T-helper 9 cell (primary cell): ENCODE data around the gene PACRG.

Experiments used
- DNase-seq: peaks from one replicate; pipeline ENCODE4 v3.0.0-alpha.2; 2020

PACRG gene

GRCh38 chr6:163218361-163218894 is 490.7 kb downstream of the PACRG start:
- no peak for DNase-seq

DNA sequence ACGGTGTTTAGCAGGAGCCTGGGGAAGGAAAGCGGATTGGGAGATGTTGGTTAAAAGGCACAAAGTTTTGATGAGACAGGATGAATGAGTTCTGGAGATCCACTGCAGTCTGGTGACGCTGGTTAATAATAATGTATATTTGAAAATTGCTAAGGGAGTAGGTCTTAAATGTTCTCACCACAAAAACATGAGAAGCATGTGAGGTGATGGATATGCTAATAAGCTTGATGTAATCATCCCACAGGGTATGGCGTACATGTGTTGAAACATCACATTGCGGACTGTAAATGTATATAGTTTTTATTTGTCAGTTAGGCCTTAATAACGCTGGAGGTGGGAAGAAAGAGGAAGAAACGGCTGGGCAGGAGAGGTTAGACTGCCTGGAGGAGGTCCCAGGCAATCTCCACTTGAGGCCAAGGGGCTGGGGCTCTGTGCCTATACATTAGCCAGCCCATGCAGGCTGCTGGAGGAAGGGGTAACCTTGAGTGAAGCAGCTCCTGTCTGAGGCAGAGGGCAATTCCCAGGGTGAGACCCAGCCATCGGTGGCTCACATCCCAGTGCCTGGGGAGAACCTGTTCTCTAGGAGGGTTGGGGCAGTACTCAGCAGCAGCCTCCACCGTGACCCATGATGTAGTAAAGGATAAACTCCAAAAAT is 498.5 kb downstream of the PACRG start:
- DNase-seq, result no peak

DNA sequence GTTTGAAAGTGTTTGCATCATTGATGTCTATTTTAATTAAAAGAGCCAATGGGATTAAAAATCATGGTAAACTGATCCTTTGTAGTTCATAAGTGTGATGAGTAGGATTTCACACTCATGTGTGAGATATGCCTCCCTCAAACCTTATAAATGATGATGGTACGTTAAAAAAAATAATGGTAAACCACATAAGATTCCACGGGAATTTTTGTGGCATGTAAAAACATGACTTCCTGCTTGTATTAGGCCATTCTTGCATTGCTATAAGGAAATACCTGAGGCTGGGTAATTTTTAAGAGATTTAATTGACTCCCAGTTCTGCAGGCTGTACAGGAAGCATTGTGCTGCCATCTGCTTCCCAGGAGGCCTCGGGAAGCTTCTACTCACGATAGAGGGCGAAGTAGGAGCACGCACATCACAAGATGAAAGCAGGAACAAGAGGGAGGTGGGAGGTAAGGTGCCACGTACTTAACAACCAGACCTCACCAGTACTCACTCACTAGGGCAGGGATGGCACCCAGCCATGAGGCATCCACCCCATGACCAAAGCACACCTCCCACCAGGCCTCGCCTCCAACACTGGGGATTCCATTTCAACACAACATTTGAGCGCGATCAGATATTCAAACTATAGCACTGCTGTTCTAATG is 499.2 kb downstream of the PACRG start:
- no peak for DNase-seq

GRCh38 chr6:163228041-163228440 is 500.3 kb downstream of the PACRG start:
- DNase-seq, result no peak

- DNase-seq, result no peak
Observed at GRCh38 chr6:163229050-163229449, 501.3 kb downstream of the PACRG start.

DNA sequence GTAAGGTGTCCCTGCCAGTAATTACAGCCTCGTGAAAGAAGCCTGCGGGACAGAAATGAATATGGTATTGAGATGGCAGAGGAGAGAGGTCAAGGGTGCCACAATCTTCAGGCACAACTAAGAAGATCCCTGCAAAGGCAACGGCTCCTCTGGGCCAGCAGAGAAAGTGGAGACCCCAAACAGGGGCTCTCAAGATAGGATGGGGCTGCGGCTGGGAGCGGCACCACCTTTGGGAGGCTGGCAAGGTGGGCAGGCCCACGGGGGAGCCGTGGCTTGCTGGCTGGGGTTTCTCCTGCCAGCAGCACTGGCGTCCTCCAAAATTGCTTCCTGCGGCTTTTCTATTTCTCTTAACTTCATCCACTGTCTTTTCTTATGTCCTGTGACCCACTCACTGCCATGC is 503.1 kb downstream of the PACRG start:
- DNase-seq, result no peak

GRCh38 chr6:163231356-163232014 is 503.7 kb downstream of the PACRG start:
- no peak for DNase-seq

GRCh38 chr6:163232015-163232523 is 504.3 kb downstream of the PACRG start:
- DNase-seq, result no peak

GRCh38 chr6:163232649-163233048 is 504.9 kb downstream of the PACRG start:
- no peak for DNase-seq

- no peak for DNase-seq
Observed at GRCh38 chr6:163237110-163237509, 509.3 kb downstream of the PACRG start.

GRCh38 chr6:163239572-163240340 is 512.0 kb downstream of the PACRG start:
- no peak for DNase-seq

DNA sequence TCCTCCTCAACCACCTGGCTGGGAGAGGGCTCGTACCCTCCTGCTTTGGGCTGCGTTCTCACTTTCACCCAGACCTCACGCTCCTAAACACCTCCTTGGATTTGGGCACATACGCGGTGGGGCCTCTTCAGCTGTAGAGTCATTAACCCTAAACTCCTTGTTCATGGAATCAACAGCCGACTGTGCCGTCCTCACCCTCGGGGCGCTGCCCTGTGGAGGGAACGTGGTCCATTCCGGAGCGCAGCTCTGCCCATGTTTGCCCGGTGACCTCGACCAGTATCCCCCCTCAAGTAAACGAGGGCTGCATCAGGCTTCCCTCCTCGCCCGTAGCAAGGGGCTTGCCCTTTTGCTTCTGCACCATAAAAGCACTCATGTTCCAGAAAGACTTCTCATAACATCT is 512.8 kb downstream of the PACRG start:
- DNase-seq, result no peak

DNA sequence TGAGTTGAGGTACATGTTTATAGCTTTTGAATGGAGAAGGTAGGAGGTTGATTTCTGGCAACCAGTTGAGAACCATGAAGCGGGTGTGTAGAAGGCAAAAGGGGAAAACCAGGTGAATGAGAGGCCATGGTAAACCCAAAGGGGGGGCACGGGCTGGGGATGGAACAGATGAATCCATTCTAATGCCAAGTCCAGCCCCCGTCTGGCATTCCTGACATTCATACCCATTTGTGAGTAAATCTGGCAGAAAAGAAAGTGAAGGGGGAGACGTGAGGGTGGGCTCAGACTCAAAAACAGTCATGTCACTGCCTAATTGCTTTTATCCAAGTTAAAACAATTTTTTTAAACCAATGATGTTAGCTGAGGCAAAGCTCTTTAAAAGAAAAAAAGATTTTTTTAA is 513.9 kb downstream of the PACRG start:
- no peak for DNase-seq

- no peak for DNase-seq
Observed at GRCh38 chr6:163243083-163243482, 515.3 kb downstream of the PACRG start.

DNA sequence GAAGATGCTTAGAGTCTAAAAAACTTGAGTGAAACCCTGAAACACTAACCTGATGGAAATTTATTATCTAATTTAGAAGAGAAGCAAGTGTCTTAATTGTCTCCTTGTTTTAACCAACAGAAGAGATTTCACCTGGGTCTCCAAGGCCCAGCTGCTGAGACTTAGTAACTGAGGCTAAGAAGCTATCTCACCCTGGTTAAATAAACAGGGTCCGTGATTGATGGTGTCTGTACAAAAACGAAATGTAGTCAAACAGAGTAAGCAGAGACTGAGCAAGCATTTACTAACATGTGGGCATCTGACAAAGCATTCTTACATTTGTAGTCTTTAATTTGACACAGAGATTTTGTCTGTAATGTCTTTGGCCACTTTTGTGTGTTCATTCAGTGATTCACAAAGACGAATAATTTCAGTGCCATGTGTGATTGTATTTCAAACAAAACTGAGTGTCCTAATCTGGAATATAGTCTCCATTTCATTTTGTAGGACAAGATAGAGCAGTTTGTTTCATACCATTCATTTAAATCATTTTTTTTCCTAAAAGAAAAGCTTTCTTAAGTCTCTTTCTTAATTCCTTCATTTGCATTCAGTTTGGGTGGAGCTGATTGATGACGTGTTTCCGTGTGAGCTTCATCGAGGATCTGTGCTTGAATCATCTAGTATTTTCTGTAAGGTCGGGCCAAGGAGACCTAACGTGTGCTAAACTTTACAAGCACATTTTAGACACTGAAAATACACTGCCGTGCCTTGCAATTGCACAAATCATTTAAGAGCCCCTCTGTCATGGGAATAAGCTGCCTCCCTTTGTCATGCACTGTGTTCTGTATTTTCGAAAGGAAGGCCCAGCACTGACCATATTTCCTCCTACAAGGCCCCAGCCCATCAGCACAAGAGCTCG is 516.2 kb downstream of the PACRG start:
- DNase-seq, result no peak

DNA sequence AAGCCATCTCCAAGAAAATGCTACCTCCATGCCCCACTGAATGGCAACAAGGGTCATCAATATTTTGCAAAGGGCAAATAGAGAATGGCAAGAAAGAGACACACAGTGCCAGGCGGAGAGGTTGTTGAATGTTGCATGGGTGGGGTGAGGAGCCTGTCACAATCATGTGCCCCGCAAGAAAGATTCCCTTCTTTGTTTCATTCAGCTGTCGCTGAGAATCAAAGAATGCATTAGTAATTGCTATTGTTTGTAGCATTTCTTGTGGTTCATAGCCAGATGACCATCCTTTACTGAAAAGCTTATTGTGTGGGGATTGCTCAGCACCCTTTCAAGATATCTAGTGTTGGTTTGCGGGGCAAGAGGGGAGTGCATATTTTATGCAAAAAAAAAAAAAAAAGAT is 520.3 kb downstream of the PACRG start:
- no peak for DNase-seq

DNA sequence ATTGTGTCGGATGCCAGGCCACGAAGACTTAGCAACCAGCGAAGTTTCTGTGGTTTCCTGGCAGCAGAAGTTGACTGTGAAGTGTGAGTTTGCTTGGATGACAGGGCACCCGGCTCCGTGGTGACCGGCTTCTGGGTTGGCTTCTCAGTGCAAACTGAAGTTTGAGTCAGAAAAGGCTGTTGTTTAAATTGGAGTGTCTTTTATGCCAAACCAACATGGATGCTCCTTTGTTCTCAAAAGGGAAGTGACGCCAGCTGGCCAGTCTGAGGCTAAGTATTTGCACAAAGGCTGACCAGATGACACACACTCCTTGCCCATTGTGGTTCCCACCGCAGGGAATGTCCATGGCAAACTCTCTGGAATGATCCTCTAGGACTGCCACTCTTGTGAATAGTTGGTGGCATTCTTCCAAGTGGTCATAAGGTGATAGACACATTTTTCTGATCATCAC is 521.9 kb downstream of the PACRG start:
- no peak for DNase-seq

DNA sequence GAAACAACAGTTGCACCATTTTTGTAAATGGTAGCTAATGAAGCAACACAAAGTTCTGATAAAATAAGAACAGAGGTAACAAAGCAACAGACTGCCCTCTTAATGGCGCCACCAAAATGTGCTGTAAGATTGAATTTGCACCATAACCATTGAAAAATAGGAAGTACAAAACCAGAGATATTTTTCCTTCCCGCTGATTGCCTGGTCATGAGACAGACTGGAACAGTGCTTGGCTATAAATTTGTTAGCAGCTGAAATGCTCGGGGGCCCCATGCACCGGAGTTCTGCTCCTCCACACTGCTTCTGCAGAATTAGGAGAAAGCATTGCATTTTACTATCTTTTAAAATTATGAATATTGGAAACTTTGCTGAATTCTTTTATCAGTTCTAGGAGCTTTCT is 522.3 kb downstream of the PACRG start:
- no peak for DNase-seq

- no peak for DNase-seq
Observed at GRCh38 chr6:163252061-163252591, 524.4 kb downstream of the PACRG start.

DNA sequence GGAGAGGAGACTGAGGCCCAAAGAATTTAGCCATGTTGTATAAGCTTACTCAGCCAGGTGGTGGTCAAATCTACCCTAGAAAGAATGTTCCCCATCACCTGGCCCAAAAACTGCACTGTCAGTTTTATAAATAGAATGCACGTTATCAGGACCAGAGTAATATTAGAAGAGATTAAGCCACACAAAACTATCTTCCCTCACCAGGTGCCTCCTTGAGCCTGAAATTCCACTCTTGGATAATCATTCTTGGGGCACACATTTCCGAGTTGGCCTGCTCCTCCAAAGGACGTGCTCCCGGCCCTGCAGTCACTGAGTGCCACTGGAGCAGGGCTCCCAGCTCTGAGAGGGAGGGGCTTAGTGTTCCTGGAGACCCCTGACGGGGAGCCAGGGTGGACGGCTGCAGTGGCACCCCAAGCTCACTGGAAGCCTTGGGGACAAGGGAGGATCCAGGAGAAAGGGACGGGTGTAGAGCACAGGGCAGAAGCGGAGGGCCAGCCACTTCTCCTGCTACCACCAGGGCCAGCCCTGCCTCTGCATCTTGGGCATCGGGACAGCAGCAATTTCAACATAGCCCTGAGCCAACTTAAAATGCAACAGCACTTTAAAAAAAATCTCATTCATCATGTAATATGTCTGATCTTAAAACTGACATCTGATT is 525.9 kb downstream of the PACRG start:
- DNase-seq, result no peak

DNA sequence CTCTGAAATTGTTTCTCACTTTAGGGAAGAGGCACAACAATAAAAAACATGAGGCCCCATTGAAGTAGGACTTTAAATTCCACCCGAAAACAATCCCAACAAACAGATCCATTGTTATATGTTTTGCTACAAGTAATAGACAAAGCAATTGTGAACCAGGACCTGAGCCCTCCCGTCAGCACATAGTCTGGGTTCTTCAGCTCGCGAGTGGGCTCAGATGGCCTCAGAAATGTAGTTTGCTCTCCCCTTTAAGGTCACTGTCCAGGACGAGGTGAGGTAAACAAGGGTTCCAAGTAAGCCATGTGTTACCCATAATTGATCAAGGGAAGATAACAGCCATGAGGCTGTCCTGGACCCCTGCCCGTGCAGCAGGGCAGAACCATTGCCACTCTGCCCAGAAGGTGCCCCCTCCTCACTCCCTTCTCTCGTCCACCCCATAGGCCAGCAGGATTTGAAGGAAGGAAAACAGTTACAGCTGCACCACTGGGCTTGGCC is 526.6 kb downstream of the PACRG start:
- DNase-seq, result no peak
